Neuronal stem cell (in vitro differentiated cells): ENCODE measurements around the gene RAB42.
"Not testable (repeated sequence)": the region's sequence is repeated elsewhere in the genome, so short reads cannot be mapped to it uniquely, and the experiment has no call there.

Experiments used
- DNase-seq: peaks from one replicate; pipeline ENCODE4 v3.0.0-alpha.2; 2013; ENCODE audit warnings: low spot score
- H2AFZ ChIP-seq: one replicate; pipeline ENCODE4 v1.6.1; 2013; ENCODE audit warnings: mild to moderate bottlenecking, low read length, inconsistent platforms
- H2AK5ac ChIP-seq: 2 replicates; pipeline ENCODE4 v1.6.1; 2013; ENCODE audit warnings: low read depth, mild to moderate bottlenecking, inconsistent platforms, low read length, moderate library complexity, mixed read lengths
- H2BK120ac ChIP-seq: 2 replicates; pipeline ENCODE4 v1.6.1; 2013; ENCODE audit warnings: low read depth, mild to moderate bottlenecking, inconsistent platforms, low read length, moderate library complexity, mixed read lengths
- H2BK12ac ChIP-seq: one replicate; pipeline ENCODE4 v1.6.1; 2013; ENCODE audit warnings: low read length, inconsistent platforms
- H2BK15ac ChIP-seq: 2 replicates; pipeline ENCODE4 v1.6.1; 2013; ENCODE audit warnings: mild to moderate bottlenecking, low read length, inconsistent platforms, mixed read lengths
- H2BK5ac ChIP-seq: one replicate; pipeline ENCODE4 v1.6.1; 2013; ENCODE audit warnings: inconsistent platforms, mild to moderate bottlenecking, low read length, moderate library complexity
- H3K14ac ChIP-seq: one replicate; pipeline ENCODE4 v1.6.1; 2013; ENCODE audit warnings: low read length, inconsistent platforms
- H3K18ac ChIP-seq: 2 replicates; pipeline ENCODE4 v1.6.1; 2013; ENCODE audit warnings: low read length, inconsistent platforms
- H3K23ac ChIP-seq: 2 replicates; pipeline ENCODE4 v1.6.1; 2013; ENCODE audit warnings: low read depth, mild to moderate bottlenecking, mixed read lengths, low read length, inconsistent platforms; ENCODE audit not compliant: poor library complexity
- H3K27ac ChIP-seq: replicated peaks from 3 replicates; pipeline ENCODE4 v1.5.1; 2013; ENCODE audit warnings: low read length, inconsistent platforms
- H3K27me3 ChIP-seq, 3 experiments: 2 replicates each; pipeline ENCODE4 v1.6.1; 2013; ENCODE audit warnings: low read length in 3 of 3, mild to moderate bottlenecking in 2 of 3, inconsistent platforms in 1 of 3, low read depth in 1 of 3, mixed read lengths in 1 of 3, moderate library complexity in 1 of 3; ENCODE audit not compliant: control insufficient read depth in 3 of 3, insufficient read depth in 3 of 3
- H3K36me3 ChIP-seq, 2 donors: replicated peaks in 1 of 2; 2 replicates each; pipeline ENCODE4 v1.6.1; 2013; ENCODE audit warnings: low read length in 2 of 2; ENCODE audit not compliant: control insufficient read depth in 2 of 2, insufficient read depth in 2 of 2
- H3K4ac ChIP-seq: 2 replicates; pipeline ENCODE4 v1.6.1; 2013; ENCODE audit warnings: inconsistent platforms, mild to moderate bottlenecking, low read length, moderate library complexity
- H3K4me1 ChIP-seq, 2 donors: 1 replicate in 1 of 2; 2 replicates in 1 of 2; pipeline ENCODE4 v1.6.1; 2013; ENCODE audit warnings: low read length in 2 of 2, low read depth in 1 of 2; ENCODE audit not compliant: control insufficient read depth in 2 of 2, insufficient read depth in 1 of 2
- H3K4me2 ChIP-seq: one replicate; pipeline ENCODE4 v1.6.1; 2013; ENCODE audit warnings: mild to moderate bottlenecking, low read length, inconsistent platforms; ENCODE audit not compliant: insufficient read depth, poor library complexity, severe bottlenecking
- H3K4me3 ChIP-seq, 2 donors: 2 replicates each; pipeline ENCODE4 v1.5.1; 2013; ENCODE audit warnings: low read length in 2 of 2, mild to moderate bottlenecking in 2 of 2, inconsistent platforms in 1 of 2, moderate library complexity in 1 of 2
- H3K79me1 ChIP-seq: one replicate; pipeline ENCODE4 v1.6.1; 2013; ENCODE audit warnings: low read depth, mild to moderate bottlenecking, inconsistent platforms, low read length, moderate library complexity
- H3K9ac ChIP-seq: one replicate; pipeline ENCODE4 v1.6.1; 2013; ENCODE audit warnings: mild to moderate bottlenecking, low read depth, low read length, inconsistent platforms; ENCODE audit not compliant: poor library complexity
- H3K9me3 ChIP-seq, 2 donors: replicated peaks in 1 of 2; 2 replicates each; pipeline versions ENCODE3 to v1.6.1; 2013; ENCODE audit warnings: low read length in 2 of 2, mild to moderate bottlenecking in 2 of 2, inconsistent platforms in 1 of 2, low read depth in 1 of 2, mixed read lengths in 1 of 2, moderate library complexity in 1 of 2; ENCODE audit not compliant: control insufficient read depth in 2 of 2, insufficient read depth in 1 of 2
- H4K8ac ChIP-seq: one replicate; pipeline ENCODE4 v1.6.1; 2013; ENCODE audit warnings: low read depth, mild to moderate bottlenecking, inconsistent platforms, low read length, moderate library complexity
- H4K91ac ChIP-seq: one replicate; pipeline ENCODE4 v1.6.1; 2013; ENCODE audit warnings: low read length, low read depth, mild to moderate bottlenecking, inconsistent platforms; ENCODE audit not compliant: poor library complexity
- WGBS, 2 donors: extraction: QIAGEN DNeasy Blood & Tissue Kit; methylation state at CpG; one replicate each; pipeline ENCODE4 v1.1.7; 2013; ENCODE audit warnings: missing lambda C conversion rate in 2 of 2, mixed read lengths in 1 of 2; ENCODE audit not compliant: insufficient read length in 2 of 2, insufficient replicate concordance in 1 of 2; ENCODE audit errors: extremely low coverage in 2 of 2; 5-methylcytosine and 5-hydroxymethylcytosine counted together

Gene RAB42

GRCh38 chr1:28594686-28595411 lies 2.8 kb downstream of the RAB42 start:
- H3K9ac ChIP-seq, H3K79me1 ChIP-seq, H3K4me2 ChIP-seq, H3K4me3 ChIP-seq, H4K91ac ChIP-seq, H2AK5ac ChIP-seq, H3K18ac ChIP-seq, H2AFZ ChIP-seq, DNase-seq, H3K4me1 ChIP-seq, H3K27ac ChIP-seq, H2BK12ac ChIP-seq, H3K14ac ChIP-seq, H2BK120ac ChIP-seq, H2BK5ac ChIP-seq, H2BK15ac ChIP-seq, H3K36me3 ChIP-seq, H3K23ac ChIP-seq, H3K9me3 ChIP-seq, H4K8ac ChIP-seq, H3K4ac ChIP-seq: not testable (repeated sequence)
- peaks cover 0 to 11% (median 0%) of the 10 kb centered on the region in 3 experiments for H3K27me3 ChIP-seq
- WGBS, 2 donors, result no CpG with 5 or more reads among the region's 7 CpGs

- no peak overlapping the region for H3K18ac ChIP-seq
- peaks cover 0 to 4% of the 10 kb centered on the region in 2 donors for H3K4me1 ChIP-seq
- no peak overlapping the region for H3K14ac ChIP-seq
- no CpG with 5 or more reads among the region's 10 CpGs for WGBS, 2 donors
- H2BK12ac ChIP-seq, result no peak overlapping the region
- no peak overlapping the region for H3K4me2 ChIP-seq
- no peaks in the 10 kb centered on the region for H3K79me1 ChIP-seq
- no peak overlapping the region for H2BK5ac ChIP-seq
- no peak for DNase-seq
- H3K4me3 ChIP-seq, result no peak overlapping the region
- H3K4ac ChIP-seq, result no peak overlapping the region
- no peak overlapping the region for H2BK120ac ChIP-seq
- H3K27ac ChIP-seq, result no peak overlapping the region
- H2AFZ ChIP-seq, result no peak overlapping the region
- peaks cover 0 to 2% of the 10 kb centered on the region in 2 donors for H3K9me3 ChIP-seq
- H2BK15ac ChIP-seq, result no peak overlapping the region
- H2AK5ac ChIP-seq, result no peak overlapping the region
- no peak overlapping the region for H4K8ac ChIP-seq
- H3K23ac ChIP-seq, result no peak overlapping the region
- peaks cover 0 to 11% (median 0%) of the 10 kb centered on the region in 3 experiments for H3K27me3 ChIP-seq
- H3K9ac ChIP-seq, result no peak overlapping the region
- H4K91ac ChIP-seq, result no peak overlapping the region
- H3K36me3 ChIP-seq, result peaks cover 0 to 4% of the 10 kb centered on the region in 2 donors
Measured at GRCh38 chr1:28595412-28596191, 3.5 kb downstream of the RAB42 start.

- H3K18ac ChIP-seq, H3K4ac ChIP-seq, H2BK15ac ChIP-seq, H3K36me3 ChIP-seq, H2BK5ac ChIP-seq, H4K8ac ChIP-seq, H3K9me3 ChIP-seq, H3K79me1 ChIP-seq, DNase-seq, H2AK5ac ChIP-seq, H3K4me2 ChIP-seq, H3K4me3 ChIP-seq, H2AFZ ChIP-seq, H3K4me1 ChIP-seq, H3K27ac ChIP-seq, H2BK120ac ChIP-seq, H3K14ac ChIP-seq, H2BK12ac ChIP-seq, H3K9ac ChIP-seq, H4K91ac ChIP-seq, H3K23ac ChIP-seq: not testable (repeated sequence)
- no CpG with 5 or more reads among the region's 11 CpGs for WGBS, 2 donors
- peaks cover 0 to 11% (median 0%) of the 10 kb centered on the region in 3 experiments for H3K27me3 ChIP-seq
Measured at GRCh38 chr1:28596276-28596675, 4.2 kb downstream of the RAB42 start.

- Histone ChIP-seq H3K23ac (no peak overlapping the region), H3K27me3 (no peaks in the 10 kb centered on the region), H3K4me1 (peaks cover 0 to 9% of the 10 kb centered on the region in 2 donors), H3K4ac (no peak overlapping the region), H3K9ac (no peak overlapping the region), H3K79me1 (no peaks in the 10 kb centered on the region), H2BK15ac (no peak overlapping the region), H3K18ac (no peak overlapping the region), H3K4me2 (no peak overlapping the region), H3K9me3 (no peaks in the 10 kb centered on the region), H2BK5ac (no peak overlapping the region), H4K8ac (no peak overlapping the region), H3K27ac (no peak overlapping the region), H4K91ac (no peak overlapping the region), H2AFZ (no peak overlapping the region), H2BK120ac (no peak overlapping the region), H3K4me3 (no peak overlapping the region), H2BK12ac (no peak overlapping the region), H3K36me3 (peaks cover 16 to 55% of the 10 kb centered on the region in 2 donors), H2AK5ac (no peak overlapping the region), H3K14ac (no peak overlapping the region)
- no peak for DNase-seq
- no CpG with 5 or more reads among the region's 3 CpGs for WGBS, 2 donors
Measured at GRCh38 chr1:28601696-28602095, 9.6 kb downstream of the RAB42 start.
